Tongue (tissue), 2 donors: ENCODE results near the gene TWF2. TPM values are rescaled to one million over a fixed set of nuclear protein-coding genes. Genes with fewer than 3 reads are reported as not detected.
"Not testable (repeated sequence)": the region's sequence is repeated elsewhere in the genome, so short reads cannot be mapped to it uniquely, and the experiment has no call there.

Source experiments
- DNase-seq: peaks from one replicate; pipeline ENCODE4 v3.0.0-alpha.2; 2015
- total RNA-seq: library from RNA; depleted of rRNA; stranded (reverse); fragments of >200 nt; gene quantifications from one replicate; pipeline ENCODE4 v1.2.3, GENCODE V29; 2014

Gene TWF2
- 34.6 TPM for total RNA-seq

DNA sequence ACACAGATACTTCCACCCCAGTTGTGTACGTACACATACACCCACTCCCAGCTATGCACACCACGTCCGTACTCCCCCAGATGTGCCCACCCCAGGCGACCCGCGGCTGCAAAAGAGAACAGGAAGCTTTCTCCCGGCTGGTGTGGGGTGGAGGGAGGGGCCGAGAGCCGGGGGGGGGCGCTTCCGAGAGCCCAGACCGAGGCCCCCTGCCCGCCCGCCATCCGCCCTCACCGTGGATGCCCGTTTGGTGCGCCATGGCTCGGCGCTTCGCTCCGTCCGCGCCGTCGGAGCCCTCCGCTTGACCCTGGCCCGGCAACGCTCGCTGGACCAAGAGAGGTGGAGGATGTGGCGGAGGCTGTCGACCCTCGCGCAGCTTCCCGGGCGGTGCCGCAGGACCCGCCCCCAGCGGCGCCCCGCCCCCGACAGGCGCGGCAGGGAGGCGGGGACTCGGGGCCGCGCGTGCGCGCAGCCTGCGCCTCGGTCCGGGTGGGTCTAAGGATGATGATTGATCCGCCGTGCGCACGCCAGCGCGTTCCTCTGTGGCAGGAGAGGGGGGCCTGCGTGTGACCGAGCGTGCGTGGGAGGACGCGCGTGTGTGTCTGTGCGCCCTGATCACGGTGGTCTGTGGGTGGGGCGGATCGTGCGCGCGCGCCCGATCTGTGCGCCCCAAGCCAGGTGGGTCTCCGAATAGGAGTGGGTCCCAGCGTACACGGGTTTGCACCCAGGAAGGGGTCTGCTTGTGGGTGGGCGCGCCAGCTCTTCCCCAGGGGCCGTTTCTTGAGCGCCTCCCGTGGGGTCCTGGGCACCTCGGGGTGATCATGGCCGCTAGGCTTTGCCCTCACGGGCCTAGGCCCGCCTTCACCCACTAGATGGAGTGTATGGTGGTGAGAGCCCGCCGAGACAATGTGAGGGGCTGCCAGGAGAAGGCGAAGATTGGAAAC is at the start of gene TWF2:
TWF2 (minus strand) TSS at position 398 of the 941 bp plus-strand sequence; CDS start at position 256, 142 bp downstream.
- peak; percentile 92 for DNase-seq

DNA sequence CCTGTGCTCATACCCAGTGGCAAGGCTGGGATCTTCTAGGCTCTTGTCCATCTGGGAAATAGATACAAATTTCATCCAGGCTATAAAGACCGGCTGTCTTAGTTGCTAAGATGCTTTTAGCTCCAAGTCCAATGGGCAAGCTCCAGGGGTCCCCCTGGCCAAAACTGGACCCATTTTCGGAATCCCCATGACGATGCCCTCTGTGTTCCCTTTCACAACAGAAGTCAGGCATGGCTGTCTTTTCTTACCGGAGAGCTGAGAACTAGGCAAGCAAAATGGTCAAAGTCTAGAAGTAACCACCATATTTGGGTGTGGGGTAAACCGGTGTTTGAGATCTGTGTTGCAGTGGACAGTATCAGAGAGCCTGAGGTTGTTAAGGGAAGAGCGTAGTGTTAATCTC is 49.7 kb upstream of the TWF2 start:
- no peak for DNase-seq

DNA sequence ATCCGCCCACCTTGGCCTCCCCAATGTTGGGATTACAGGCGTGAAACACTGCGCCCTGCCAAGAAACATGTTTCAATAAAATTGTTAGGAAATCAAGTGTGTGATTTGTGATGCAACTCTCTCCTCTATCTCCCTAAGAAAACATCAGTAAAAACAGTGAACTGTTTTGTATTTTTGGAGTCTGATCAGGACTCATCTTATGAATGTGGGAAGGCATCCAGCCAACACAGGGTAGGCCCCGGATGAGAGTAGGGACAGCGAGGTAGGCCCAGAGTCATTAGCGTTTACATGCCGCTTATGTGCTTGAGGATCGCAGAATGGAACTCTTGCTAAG is 47.8 kb upstream of the TWF2 start:
- DNase-seq = no peak

DNA sequence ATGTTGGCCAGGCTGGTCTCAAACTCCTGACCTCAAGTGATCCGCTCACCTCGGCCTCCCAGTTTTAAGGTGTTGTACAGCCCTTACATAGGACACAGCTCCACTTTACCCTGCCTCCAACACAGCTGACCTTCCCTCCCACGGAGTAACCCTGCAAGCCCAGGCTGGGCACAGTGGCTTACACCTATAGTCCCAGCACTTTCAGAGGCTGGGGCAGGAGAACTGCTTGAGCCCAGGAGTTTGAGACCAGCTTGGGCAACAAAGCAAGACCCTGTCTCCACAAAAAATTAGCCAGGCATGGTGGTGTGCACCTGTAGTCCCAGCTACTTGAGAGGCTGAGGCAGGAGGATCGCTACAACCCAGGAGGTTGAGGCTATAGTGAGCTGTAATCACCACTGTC is 45.1 kb upstream of the TWF2 start:
- not testable (repeated sequence) for DNase-seq

DNA sequence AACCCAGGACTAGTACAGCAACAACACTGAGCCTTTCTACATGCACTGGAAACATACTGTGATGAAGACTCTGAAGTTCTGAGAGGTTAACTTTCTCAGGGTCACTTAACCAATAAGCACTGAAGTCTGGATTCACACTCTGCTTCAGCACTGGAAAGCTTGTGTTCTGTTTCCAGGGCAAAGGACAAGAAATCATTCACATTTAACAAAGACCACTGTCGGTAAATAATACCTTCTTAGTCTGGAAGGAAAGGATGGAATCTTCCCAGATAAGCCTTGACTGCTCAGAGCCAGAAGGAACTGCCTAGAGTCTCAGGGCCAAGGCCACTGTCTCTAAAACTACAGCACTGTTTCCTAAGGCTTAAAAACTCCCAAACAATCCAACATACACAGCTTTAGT is 44.3 kb upstream of the TWF2 start:
- DNase-seq = no peak

DNA sequence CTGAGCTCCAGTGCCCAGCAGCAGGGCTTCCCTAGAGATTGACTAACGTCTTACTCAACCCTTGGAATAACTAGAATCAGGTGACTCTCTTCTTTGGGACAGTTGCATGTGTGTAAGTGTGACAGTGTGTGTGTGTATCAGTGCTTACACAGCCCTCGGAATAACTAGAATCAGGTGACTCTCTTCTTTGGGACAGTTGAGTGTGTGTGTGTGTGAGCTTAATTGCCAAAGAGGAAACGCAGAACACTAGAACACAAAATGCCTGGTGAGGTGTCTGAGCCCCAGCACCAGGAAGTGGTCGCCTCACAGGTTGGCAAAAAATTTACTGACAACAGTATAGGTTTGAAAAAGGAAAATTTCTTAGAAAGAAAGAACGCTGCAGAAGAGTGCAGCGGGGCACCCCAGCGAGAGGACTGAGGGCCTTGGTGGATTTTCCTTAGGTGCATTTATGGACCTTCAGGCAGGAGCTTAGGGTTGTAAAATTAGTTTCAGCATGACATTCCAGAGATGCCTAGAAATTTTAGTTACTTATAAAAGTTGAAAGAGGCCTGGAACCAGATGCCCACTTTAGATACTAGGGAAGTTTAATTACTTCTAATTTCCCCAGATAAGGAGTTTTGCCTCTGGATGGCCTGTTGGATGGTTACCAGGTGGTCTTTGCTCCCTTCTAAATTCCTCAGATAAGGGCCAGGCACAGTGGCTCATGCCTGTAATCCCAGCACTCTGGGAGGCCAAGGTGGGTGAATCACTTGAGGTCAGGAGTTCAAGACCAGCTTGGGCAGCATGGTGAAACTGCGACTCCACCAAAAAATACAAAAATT is 43.2 kb upstream of the TWF2 start:
- no peak for DNase-seq

DNA sequence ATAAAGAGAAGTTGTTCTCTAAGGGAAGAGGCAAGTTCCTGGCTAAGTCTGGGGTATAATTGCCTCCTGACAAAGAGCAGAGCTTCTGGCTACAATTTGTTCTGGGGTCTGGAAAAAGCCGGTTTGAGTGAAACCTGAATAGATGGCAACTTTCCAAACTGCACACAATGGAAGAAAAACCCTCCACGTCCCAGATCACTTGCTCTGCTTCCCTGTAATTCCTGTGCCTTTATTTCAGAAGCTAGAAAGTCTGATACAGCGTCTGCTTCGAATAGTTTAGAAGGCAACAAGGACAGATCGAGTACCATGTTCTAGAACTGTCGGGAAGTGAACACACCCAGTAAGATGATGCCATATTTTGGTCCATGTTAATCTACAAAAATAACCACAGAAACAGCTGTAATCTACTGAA is 41.1 kb upstream of the TWF2 start:
- peak; percentile 93 for DNase-seq

DNA sequence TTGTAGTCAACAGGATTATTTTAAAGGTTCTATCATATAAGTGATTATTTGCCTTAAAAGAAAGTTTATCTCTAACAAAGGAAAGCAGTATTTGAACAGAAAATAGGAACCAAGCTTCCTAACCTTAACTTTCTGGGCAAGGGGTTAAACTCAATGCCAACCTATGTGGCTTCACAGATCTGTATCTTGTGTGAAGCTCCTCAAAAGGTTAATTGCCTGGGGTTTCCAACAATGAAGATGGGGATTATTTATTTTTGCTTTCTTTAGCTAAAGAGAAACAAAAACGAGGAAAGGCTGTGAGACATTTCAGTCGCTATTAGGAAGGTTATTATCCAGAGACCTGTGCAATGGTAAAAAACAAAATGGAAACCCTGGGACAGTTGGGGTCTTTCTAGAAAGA is 40.6 kb upstream of the TWF2 start:
- no peak for DNase-seq

DNA sequence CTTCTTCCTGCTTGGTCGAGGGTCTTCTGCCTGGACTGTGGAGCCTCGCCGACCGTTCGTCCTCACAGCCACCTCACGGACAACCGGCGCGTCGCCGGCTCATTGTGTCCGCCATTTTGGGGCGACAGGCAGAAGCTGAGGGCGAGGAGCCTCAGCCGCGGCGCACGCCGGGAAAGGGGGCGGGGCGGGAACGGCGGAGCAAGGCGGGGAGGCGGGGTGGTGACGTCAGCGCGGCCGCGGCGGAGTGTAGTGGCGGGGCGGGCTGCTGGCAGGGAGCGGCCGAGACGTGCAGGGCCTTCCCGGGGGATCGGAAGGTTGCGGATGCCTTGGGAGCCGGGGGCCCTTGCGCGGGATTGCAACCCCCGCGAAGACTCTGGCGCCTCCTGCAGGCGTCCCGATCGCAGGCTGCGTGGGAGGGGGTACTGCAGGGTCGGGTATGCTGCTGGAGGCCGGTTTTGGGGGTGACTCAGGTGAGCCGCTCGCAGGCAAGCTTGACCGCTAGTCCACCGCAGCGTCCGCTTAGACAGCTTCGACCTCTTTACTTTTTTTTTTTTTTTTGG is 39.6 kb upstream of the TWF2 start, which contains the start of gene WDR82:
WDR82 (minus strand) TSS at position 140 of the 560 bp plus-strand sequence. CDS start 288 bp downstream, outside the sequence.
- DNase-seq = peak; percentile 98

DNA sequence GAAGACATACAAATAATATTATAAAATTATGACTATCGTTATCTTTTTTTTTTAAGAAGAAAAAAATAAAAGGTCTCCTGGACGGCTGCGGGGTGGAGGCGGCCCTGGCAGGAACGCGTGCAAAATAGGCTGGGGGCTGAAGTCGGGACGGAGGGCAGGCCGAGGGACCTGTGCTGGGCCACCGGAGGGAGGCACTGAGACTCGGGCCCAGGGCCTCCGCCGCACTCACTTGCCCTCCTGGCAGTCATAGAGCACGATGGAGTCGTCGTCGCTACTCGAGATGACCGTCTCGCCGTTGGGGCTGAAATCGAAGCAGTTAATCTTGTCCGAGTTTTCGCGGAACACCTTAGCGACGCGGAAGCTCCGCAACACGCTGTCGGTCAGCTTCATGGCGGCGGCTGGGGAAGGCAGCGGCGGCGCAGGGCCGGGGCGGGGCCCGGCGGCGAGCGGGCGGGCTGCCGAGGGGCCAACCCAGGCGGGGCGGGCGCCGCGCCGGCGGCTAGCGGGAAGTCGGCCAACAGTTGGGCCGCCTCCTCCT is 39.1 kb upstream of the TWF2 start:
- no peak for DNase-seq

DNA sequence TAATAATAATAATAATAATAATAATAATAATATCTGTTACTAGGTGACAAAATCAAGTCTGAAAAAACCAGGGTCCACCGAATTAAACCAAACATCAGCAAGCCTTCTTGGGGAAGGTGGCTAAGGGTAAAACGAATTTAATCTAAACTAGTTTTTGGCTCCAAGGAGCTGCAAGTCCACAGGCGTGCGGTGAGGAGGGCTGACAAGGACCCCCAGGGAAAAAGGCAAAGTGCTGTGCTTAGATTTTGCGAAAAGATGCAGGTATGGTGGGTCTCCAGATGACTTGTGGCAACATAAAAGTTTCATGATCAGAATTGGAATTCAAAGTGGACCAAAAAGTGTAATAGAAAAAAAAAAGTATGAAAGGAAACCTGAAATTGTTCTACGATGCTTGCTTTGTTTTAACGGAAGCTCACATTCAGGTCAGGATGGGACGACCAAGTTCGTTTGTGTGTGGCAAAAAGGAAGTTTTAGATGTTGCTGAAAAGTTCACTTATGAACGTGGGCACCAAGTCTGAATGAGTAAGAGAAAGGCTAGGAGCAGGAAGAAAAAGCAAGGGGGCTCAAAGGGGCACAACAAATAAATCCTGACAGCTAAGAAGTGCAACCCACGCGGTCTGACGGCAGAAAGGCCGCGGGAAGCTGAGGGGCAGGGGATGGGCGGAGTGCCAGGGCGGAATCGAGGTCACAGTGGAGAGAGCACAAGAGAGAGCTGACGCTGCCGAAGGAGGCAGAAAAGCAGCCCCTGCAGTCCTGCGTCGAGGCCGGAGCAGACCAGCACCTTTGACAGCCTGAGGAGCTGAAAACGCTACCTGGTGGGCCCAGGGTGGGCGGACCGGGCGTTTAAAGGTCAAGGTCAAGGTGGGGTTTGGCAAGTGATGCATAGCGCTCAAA is 38.4 kb upstream of the TWF2 start:
- DNase-seq = peak; percentile 78

DNA sequence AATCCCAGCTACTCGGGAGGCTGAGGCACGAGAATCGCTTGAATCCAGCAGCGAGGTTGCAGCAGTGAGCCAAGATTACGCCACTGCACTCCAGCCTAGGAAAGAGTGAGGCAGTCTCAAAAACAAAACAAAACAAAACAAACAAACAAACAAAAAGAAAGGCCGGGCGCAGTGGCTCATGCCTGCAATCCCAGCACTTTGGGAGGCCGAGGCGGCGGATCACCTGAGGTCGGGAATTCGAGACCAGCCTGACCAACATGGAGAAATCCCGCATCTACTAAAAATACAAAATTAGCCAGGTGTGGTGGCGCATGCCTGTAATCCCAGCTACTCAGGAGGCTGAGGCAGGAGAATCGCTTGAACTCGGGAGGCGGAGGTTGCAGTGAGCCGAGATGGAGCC is 35.8 kb upstream of the TWF2 start:
- DNase-seq = not testable (repeated sequence)

DNA sequence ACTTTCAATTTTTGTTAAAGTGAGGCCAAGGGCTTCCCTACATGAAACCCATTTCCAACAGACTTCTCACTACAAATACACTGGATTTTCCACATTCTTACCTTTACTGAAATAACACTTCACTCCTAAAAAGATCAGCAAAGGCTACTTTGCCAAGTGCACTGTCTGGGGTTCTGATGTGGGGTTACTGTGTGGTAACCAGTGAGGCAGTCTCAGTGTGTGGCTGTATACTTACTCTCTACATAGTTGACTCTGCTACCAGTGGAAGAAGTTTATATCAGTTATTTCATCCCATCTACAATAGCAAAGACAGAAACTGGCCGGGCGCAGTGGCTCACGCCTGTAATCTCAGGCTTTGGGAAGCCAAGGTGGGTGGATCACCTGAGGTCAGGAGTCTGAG is 33.9 kb upstream of the TWF2 start:
- no peak for DNase-seq

DNA sequence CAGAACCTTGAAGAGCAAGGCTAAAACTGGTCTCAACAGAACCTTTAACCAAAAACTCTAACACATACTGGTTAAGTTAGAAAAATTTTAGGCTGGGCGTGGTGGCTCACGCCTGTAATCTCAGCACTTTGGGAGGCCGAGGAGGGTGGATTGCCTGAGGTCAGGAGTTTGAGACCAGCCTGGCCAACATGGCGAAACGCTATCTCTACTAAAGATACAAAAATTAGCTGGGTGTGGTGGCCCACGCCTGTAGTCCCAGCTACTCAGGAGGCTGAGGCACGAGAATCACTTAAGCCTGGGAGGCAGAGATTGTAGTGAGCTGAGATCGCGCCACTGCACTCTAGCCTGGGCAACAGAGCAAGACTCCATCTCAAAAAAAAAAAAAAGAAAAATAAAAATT is 33.2 kb upstream of the TWF2 start:
- not testable (repeated sequence) for DNase-seq

DNA sequence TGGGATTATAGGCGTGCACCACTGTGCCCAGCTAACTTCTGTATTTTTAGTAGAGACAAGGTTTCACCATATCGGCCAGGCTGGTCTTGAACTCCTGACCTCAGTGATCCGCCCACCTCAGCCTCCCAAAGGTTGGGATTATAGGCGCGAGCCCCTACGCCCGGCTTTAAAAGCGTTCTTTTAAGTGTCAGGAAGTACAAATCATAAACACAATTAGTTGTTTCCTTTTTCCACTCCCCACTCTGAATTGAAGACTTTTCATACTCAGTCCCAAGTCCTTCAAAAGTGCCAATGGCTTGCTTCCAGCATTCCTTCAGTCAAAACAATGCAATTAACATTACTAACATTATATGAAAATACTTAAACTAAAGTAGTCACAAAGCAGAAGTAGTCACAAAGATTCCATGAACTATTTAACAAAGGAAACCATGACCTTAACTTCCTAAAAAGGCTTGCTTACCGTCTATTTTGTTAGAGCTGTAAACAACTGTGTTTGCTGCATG is 31.3 kb upstream of the TWF2 start:
- no peak for DNase-seq

DNA sequence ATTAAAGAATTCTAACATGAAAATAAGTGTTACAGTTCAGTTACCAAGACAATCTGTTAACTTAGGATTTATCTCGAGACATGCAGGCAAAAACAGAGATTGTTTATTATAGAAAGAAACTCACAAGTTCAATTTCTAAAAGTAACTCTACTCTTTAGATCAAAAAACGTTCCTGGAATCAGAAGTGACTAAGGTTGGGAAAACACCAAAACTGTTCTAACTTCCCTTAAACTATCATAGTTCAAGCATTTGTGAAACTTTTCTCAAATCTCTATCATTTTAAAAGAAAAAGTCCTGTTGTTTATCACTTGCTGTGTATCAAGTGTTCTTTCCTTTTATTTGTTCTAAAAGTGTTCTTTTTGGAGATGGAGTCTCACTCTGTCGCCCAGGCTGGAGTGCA is 30.8 kb upstream of the TWF2 start:
- no peak for DNase-seq

DNA sequence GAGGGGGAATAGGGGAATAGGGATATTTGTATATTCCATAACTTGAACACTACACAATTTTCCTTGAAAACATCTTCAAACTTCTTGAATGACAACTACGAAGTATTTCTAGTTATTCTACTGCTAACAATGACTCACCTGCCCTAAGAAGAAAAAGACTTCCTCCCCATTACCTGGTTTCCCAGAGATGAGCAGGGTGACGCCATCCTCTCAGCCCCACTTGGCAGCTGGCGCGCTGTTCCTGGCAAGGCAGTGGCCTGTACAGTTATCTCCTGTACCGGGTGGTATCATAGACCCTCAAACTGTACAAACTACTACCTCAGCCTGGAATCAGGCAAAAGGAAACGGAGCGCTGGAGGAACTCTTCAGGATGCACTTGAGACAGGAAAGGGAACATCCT is 29.1 kb upstream of the TWF2 start:
- no peak for DNase-seq

DNA sequence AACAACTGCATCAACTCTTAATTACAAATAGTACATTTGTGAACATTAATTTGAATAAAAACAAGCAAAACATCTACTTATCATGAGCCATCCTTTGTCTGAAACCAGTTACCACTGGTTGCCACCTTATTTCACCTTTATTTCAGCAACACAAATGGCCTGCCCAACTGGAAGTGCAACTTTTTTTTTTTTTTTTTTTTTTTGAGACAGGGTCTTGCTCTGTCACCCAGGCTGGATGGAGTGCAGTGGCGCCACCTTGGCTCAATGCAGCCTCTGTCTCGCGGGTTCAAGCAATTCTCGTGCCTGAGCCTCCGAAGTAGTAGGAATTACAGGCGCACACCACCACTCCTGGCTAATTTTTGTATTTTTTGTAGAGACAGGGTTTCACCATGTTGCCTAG is 26.4 kb upstream of the TWF2 start:
- no peak for DNase-seq

DNA sequence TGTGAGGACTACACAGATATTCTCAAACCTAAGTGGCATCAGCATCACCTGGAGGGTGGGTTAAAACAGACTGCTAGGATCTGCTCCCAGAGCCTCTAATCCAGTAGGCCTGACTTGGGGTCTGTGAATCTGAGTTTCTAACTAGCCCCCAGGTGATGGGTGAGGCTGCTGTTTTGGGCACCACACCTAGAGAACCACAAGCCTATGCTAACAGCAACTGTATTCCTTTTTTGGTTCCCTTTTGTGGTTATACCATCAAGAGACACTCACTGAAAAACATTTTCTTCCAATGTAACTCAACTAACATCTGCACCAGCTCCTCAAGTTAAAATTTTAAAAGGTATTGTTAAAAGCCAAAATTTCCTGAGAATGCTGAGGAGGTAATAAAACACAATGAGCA is 23.5 kb upstream of the TWF2 start:
- DNase-seq = no peak

DNA sequence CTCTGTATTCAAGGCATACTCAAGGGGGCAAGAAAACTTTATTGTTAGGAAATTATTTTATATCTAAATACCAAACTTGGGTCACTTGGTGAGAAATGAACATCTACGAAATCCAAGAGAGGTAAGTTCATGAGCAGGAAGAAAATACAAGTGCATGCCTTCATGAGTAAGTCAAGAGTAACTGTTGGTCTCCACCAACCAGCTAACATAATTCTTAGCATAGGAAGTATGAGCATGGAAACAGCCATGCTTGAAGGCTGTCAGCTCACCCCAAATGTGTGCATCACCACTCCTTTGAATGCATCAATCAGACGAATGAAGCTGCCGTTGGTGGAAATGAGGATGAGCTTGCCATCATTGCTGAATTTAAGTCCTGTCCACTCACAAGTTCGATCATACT is 20.5 kb upstream of the TWF2 start:
- no peak for DNase-seq

DNA sequence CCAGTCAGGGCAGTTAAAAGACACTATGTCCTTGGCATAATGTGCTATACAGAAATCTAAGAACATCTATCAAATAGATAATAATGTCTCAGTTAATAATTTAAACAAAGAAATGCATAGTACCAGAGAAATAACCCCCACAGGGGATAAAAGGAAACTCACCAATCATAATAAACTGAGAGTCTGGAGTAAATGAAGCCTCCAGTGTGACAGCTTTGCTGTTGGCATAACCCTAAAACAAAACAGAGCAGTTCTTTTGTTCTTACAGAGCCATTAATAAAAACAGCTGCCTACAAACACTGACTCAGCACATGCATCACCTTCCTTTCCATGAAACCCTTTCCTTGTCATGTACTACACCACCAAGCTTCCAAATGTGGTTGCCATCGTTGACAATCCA is 20.1 kb upstream of the TWF2 start:
- no peak for DNase-seq
